ENCODE results near the gene EXOC3. TPM values are rescaled to one million over a fixed set of nuclear protein-coding genes. Genes with fewer than 3 reads are reported as not detected.
A peak's percentile ranks its signal among the peaks of the same experiment; 100 is the strongest.

EXOC3 gene
- total RNA-seq, 1 donor from 2014 or later = 73.5 TPM

DNA sequence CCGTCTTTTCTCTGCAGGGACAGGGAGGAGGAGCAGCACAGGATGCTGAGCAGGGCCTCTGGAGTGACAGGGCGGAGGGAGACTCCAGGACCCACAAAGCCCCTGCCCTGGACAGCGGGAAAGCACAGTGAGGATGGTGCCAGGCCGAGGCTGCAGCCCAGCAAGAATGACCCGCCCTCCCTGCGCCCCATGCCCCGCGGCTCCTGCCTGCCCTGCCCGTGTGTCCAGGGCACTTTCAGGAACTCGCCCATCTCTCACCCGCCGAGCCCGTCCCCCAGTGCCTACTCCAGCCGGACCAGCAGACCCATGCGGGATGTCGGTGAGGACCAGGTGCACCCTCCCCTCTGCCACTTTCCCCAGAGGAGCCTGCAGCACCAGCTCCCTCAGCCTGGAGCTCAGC is 9.1 kb upstream of the EXOC3 start:
- no peak overlapping the region for H3K27ac Mint-ChIP-seq
- TF ChIP-seq, protein P1, sequence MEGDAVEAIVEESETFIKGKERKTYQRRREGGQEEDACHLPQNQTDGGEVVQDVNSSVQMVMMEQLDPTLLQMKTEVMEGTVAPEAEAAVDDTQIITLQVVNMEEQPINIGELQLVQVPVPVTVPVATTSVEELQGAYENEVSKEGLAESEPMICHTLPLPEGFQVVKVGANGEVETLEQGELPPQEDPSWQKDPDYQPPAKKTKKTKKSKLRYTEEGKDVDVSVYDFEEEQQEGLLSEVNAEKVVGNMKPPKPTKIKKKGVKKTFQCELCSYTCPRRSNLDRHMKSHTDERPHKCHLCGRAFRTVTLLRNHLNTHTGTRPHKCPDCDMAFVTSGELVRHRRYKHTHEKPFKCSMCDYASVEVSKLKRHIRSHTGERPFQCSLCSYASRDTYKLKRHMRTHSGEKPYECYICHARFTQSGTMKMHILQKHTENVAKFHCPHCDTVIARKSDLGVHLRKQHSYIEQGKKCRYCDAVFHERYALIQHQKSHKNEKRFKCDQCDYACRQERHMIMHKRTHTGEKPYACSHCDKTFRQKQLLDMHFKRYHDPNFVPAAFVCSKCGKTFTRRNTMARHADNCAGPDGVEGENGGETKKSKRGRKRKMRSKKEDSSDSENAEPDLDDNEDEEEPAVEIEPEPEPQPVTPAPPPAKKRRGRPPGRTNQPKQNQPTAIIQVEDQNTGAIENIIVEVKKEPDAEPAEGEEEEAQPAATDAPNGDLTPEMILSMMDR (IDR thresholded peaks at IDR 0.05; ENCODE audit: unreplicated experiment) = no peak
- DNase-seq (ENCODE audit: low spot score in 2 of 2, unreplicated experiment in 2 of 2) = no peak
- H3K4me3 Mint-ChIP-seq = no peak overlapping the region
- H3K4me1 Mint-ChIP-seq = peaks cover 7% of the 10 kb centered on the region
- peaks cover 3% of the 10 kb centered on the region for H3K27me3 Mint-ChIP-seq (ENCODE audit: low read depth)
- peaks cover 3% of the 10 kb centered on the region for H3K36me3 Mint-ChIP-seq
- H3K9me3 Mint-ChIP-seq = no peaks in the 10 kb centered on the region

DNA sequence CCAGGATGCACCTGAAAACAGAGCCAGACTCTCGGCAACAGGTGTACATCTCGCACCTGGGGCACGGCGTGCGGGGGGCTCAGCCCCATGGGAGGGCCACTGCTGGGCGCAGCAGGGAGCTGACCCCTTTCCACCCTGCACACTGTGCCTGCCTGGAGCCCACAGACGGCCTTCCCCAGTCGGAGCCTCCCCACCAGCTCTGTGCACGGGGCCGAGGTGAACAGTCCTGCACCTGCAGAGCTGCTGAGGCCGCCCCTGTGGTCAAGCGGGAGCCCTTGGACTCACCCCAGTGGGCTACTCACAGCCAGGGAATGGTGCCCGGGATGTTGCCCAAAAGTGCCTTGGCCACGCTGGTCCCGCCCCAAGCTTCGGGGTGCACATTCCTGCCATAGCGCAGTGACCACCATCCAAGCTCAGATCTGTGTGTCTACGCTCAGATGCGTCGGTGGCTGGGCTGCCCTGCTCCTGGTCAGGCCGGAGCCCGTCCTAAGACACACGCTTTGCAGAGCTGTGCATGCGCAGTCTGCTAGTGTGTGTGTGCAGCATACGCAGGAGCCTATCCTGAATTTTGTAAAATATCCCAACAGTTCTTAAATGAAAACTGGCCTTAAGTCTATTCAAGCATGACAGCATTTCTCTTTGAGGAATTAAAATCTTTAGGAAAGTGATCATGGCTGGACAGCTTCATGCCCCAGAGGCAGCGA is 8.4 kb upstream of the EXOC3 start:
- peaks cover 3% of the 10 kb centered on the region for H3K27me3 Mint-ChIP-seq (ENCODE audit: low read depth)
- peaks cover 3% of the 10 kb centered on the region for H3K36me3 Mint-ChIP-seq
- H3K4me1 Mint-ChIP-seq = peaks cover 7% of the 10 kb centered on the region
- no peaks in the 10 kb centered on the region for H3K9me3 Mint-ChIP-seq
- no peak overlapping the region for H3K4me3 Mint-ChIP-seq
- no peak overlapping the region for H3K27ac Mint-ChIP-seq
- TF ChIP-seq, protein P1 (IDR thresholded peaks at IDR 0.05; ENCODE audit: unreplicated experiment) = no peak
- peak in 1 of 2 experiments; percentile 17 for DNase-seq (ENCODE audit: low spot score in 2 of 2, unreplicated experiment in 2 of 2)

DNA sequence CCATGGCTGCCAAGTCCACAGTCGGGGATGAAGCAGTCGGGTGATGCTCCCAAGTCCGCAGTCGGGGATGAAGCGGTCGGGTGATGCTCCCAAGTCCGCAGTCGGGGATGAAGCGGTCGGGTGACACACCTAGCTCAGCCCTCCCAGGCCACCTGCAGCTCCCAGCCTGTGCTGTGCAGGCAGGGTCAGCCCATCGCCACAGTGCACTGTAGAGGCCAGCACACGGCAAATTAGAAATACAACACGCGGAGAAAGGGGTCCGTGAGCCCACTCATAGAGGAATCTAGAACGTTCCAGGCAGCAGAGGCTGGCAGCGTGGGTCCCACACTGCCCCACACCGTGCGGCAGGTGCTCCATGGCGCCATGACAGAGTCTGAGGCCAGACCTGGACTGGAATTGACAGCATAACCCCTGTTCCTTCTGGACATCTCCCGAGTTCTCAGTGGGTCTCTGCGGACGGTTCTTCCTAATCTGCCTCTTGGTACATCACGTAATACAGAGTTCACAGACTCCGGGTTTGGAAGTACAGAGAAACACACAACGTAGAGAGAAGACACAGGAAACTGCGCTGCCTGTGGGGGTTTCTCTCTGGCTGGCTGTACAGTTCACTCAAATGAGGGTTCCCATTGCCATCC is 7.7 kb upstream of the EXOC3 start:
- no peak overlapping the region for H3K4me3 Mint-ChIP-seq

DNA sequence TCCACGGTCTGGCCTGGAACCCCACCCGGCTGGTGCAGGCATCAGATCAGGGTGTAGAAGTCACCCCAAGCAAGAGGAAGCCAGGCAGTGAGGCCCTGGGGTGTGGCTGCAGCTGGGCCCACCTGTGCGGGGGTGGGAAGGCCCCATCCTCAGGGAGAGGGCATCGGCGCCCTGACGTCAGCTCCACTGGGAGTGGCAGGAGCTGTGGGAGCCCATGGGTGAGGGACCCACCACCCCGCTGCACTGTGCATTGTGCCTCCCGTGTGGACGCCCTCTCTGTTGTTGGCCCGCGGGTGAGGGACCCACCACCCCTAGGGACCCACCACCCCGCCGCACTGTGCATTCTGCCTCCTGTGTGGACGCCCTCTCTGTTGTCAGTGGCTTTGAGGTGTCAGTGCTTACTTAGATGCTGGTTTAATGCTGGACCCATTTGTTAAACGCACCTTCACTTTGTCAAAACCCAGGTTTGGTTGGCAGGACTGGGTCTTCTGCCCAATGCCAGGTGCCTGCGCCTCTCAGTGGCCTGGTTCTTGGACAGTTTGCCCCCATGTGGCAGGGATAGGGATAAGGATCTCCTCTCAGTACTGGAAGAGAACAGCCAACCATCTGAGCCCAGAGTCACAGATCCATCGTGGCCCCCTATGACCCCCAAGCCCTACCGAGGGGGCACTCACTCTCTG is 6.9 kb upstream of the EXOC3 start:
- peaks cover 3% of the 10 kb centered on the region for H3K27me3 Mint-ChIP-seq (ENCODE audit: low read depth)
- DNase-seq (ENCODE audit: low spot score in 2 of 2, unreplicated experiment in 2 of 2) = peak in 1 of 2 experiments; percentile 17
- H3K4me1 Mint-ChIP-seq = no peaks in the 10 kb centered on the region
- H3K36me3 Mint-ChIP-seq = no peaks in the 10 kb centered on the region
- no peak overlapping the region for H3K4me3 Mint-ChIP-seq
- no peaks in the 10 kb centered on the region for H3K9me3 Mint-ChIP-seq
- TF ChIP-seq, protein P1 (IDR thresholded peaks at IDR 0.05; ENCODE audit: unreplicated experiment) = no peak
- H3K27ac Mint-ChIP-seq = no peak overlapping the region

More for the DNA sequence above, 7.7 kb upstream of the EXOC3 start:
- Mint-ChIP-seq H3K36me3 (no peaks in the 10 kb centered on the region), H3K9me3 (no peaks in the 10 kb centered on the region), H3K27ac (no peak overlapping the region), H3K27me3 (ENCODE audit: low read depth) (peaks cover 3% of the 10 kb centered on the region), H3K4me1 (peaks cover 3% of the 10 kb centered on the region)
- TF ChIP-seq, protein P1 (IDR thresholded peaks at IDR 0.05; ENCODE audit: unreplicated experiment) = no peak
- DNase-seq (ENCODE audit: low spot score in 2 of 2, unreplicated experiment in 2 of 2) = no peak

DNA sequence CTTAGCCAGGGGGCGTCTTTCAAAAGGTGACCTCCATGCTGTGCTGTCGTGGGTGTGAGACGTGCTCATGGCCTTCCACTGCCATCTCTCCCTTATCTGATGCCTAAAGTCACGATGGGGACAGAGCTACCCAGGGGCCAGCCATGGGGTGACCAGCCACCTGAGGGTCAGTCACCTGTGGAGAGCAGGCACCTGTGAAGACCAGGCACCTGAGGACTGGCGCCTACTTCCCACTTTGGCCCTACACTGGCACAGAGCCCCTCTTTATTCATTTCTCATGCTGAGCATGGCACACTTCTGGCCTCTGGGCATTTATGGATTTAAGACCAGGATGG is 6.4 kb upstream of the EXOC3 start:
- Mint-ChIP-seq H3K36me3 (no peaks in the 10 kb centered on the region), H3K27ac (no peak overlapping the region), H3K4me1 (no peaks in the 10 kb centered on the region), H3K27me3 (ENCODE audit: low read depth) (peaks cover 3% of the 10 kb centered on the region), H3K9me3 (no peaks in the 10 kb centered on the region), H3K4me3 (no peak overlapping the region)
- TF ChIP-seq, protein P1 (IDR thresholded peaks at IDR 0.05; ENCODE audit: unreplicated experiment) = no peak
- DNase-seq (ENCODE audit: low spot score in 2 of 2, unreplicated experiment in 2 of 2) = no peak

All from mesothelial cell of epicardium (in vitro differentiated cells).